Smooth muscle cell of the brain vasculature (primary cell): Measurements from ENCODE around the gene PTPRG.

Experiments used
- DNase-seq: peaks from one replicate; pipeline ENCODE4 v3.0.0-alpha.2; 2012; ENCODE audit warnings: low read depth, low spot score

Gene PTPRG

GRCh38 chr3:62226601-62227339 lies 665.4 kb downstream of the PTPRG start:
- DNase-seq, result no peak

- DNase-seq, result no peak
Measured at GRCh38 chr3:62228467-62228866, 667.1 kb downstream of the PTPRG start.

- DNase-seq, result no peak
Measured at GRCh38 chr3:62229211-62229610, 667.8 kb downstream of the PTPRG start.

GRCh38 chr3:62229908-62230307 lies 668.5 kb downstream of the PTPRG start:
- DNase-seq, result no peak

GRCh38 chr3:62233065-62233464 lies 671.7 kb downstream of the PTPRG start:
- DNase-seq, result no peak

GRCh38 chr3:62236016-62236415 lies 674.6 kb downstream of the PTPRG start:
- no peak for DNase-seq

GRCh38 chr3:62237286-62237948 lies 676.0 kb downstream of the PTPRG start:
- no peak for DNase-seq

GRCh38 chr3:62238003-62238402 lies 676.6 kb downstream of the PTPRG start:
- no peak for DNase-seq

GRCh38 chr3:62238431-62238830 lies 677.1 kb downstream of the PTPRG start:
- DNase-seq, result no peak

GRCh38 chr3:62241279-62241678 lies 679.9 kb downstream of the PTPRG start:
- no peak for DNase-seq

GRCh38 chr3:62242831-62243509 lies 681.6 kb downstream of the PTPRG start:
- no peak for DNase-seq

GRCh38 chr3:62246094-62246493 lies 684.7 kb downstream of the PTPRG start:
- DNase-seq, result no peak

- no peak for DNase-seq
Measured at GRCh38 chr3:62246985-62247384, 685.6 kb downstream of the PTPRG start.

- DNase-seq, result no peak
Measured at GRCh38 chr3:62248734-62249483, 687.5 kb downstream of the PTPRG start.

GRCh38 chr3:62249484-62249776 lies 688.1 kb downstream of the PTPRG start:
- no peak for DNase-seq

- DNase-seq, result no peak
Measured at GRCh38 chr3:62249855-62250543, 688.6 kb downstream of the PTPRG start.

GRCh38 chr3:62252438-62253157 lies 691.2 kb downstream of the PTPRG start:
- no peak for DNase-seq

GRCh38 chr3:62253971-62254370 lies 692.6 kb downstream of the PTPRG start:
- DNase-seq, result no peak

GRCh38 chr3:62255758-62256157 lies 694.4 kb downstream of the PTPRG start:
- no peak for DNase-seq

GRCh38 chr3:62259924-62260323 lies 698.6 kb downstream of the PTPRG start:
- no peak for DNase-seq

- no peak for DNase-seq
Measured at GRCh38 chr3:62260655-62261054, 699.3 kb downstream of the PTPRG start.
